ENCODE measurements around the gene USP21. TPM values are rescaled to one million over a fixed set of nuclear protein-coding genes. Genes with fewer than 3 reads are reported as not detected.
"Not testable (repeated sequence)": the region's sequence is repeated elsewhere in the genome, so short reads cannot be mapped to it uniquely, and the experiment has no call there.

The USP21 gene, protein sequence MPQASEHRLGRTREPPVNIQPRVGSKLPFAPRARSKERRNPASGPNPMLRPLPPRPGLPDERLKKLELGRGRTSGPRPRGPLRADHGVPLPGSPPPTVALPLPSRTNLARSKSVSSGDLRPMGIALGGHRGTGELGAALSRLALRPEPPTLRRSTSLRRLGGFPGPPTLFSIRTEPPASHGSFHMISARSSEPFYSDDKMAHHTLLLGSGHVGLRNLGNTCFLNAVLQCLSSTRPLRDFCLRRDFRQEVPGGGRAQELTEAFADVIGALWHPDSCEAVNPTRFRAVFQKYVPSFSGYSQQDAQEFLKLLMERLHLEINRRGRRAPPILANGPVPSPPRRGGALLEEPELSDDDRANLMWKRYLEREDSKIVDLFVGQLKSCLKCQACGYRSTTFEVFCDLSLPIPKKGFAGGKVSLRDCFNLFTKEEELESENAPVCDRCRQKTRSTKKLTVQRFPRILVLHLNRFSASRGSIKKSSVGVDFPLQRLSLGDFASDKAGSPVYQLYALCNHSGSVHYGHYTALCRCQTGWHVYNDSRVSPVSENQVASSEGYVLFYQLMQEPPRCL
- polyA plus RNA-seq (2013, experiment 1 of 4): 60.5 TPM
- 40.9 TPM for polyA plus RNA-seq (2013, experiment 2 of 4)
- 41.3 TPM for polyA plus RNA-seq (2013, experiment 3 of 4)
- 44.3 TPM for polyA plus RNA-seq (2013, experiment 4 of 4)

DNA sequence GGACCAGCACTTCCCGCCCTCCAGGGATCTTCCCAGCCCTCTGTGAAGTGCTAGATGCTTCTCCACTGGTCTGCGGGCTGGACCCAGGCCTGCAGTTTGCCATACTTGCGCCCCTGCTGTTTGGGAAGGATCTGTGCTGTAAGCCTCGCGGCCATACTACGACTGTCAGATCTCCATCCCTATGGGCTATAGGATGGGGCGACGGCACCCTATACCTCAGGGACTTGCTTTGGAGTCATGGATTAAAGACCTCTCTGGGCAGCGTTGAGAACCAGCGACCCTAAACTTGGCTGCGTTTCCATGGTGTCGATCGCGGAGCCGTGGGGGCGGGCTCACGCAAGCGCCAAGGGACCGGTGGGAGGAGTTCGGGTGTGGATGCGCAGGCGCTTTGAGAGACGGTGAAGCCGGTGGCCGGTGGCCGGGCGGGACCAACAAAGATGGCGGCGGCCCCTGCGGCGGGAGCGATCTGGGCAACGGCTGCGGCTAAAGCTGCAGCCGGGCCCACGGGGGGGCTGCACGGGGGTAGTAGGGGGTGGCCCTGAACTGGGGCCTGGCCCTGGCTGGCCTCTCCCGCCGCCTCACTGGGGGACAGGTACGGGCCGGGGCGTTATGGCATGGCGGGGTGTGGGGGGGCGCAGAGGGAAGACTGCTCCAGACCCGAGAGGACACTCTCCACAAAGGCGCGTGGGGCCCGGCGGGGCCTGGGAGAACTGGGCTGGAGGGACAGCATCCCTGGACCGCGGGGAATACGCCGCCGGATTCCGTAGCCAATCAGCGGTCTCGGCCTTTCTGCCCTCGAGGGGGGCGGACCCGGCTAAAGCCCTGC lies at the start of gene USP21:
USP21 (plus strand) TSS at position 414 of the 826 bp plus-strand sequence. CDS start 1,141 bp downstream, outside the sequence.
- Histone ChIP-seq H3K27ac (ENCODE audit: insufficient read depth, low read depth, low read length, poor library complexity, severe bottlenecking) (peak within 1 kb of the TSS; percentile 75), H3K36me3 (ENCODE audit: control insufficient read depth, insufficient read depth, low read length) (peaks cover 28% of the 10 kb centered on the region), H3K27me3 (ENCODE audit: control insufficient read depth, insufficient read depth, low read length, poor library complexity, severe bottlenecking) (no peaks in the 10 kb centered on the region), H3K4me3 (ENCODE audit: insufficient read depth, low read depth, low read length) (peak within 1 kb of the TSS; percentile 84), H3K9me3 (ENCODE audit: control insufficient read depth, low read length) (no peaks in the 10 kb centered on the region), H3K4me1 (ENCODE audit: control insufficient read depth, insufficient read depth, low read length) (no peaks in the 10 kb centered on the region)
- WGBS, 2 experiments: 1 to 3% methylated on average over 60 of the region's 60 CpGs

DNA sequence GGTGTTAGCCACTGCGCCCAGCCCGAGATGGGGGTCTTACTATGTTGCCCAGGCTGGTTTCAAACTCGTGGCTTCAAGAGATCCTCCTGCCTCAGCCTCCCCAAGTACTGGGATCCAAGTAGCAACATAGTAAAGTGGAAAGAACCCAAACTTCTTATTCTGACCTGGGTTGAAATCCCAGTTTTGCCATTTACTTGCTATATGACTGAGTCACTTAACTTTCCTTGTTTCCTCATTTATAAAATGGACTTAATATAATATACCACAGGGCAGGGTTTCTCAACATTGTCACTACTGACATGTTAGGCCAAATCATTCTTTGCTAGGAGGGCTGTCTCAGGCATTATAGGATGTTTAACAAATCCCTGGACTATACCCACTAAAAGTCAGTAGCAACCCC lies 48.2 kb upstream of the USP21 start:
- Histone ChIP-seq H3K27ac (ENCODE audit: insufficient read depth, low read depth, low read length, poor library complexity, severe bottlenecking) (no peak overlapping the region), H3K4me3 (ENCODE audit: insufficient read depth, low read depth, low read length) (no peak overlapping the region), H3K27me3 (ENCODE audit: control insufficient read depth, insufficient read depth, low read length, poor library complexity, severe bottlenecking) (no peaks in the 10 kb centered on the region), H3K9me3 (ENCODE audit: control insufficient read depth, low read length) (no peaks in the 10 kb centered on the region), H3K4me1 (ENCODE audit: control insufficient read depth, insufficient read depth, low read length) (no peaks in the 10 kb centered on the region), H3K36me3 (ENCODE audit: control insufficient read depth, insufficient read depth, low read length) (no peaks in the 10 kb centered on the region)
- WGBS, 2 experiments: 94 to 96% methylated on average over 3 of the region's 3 CpGs

DNA sequence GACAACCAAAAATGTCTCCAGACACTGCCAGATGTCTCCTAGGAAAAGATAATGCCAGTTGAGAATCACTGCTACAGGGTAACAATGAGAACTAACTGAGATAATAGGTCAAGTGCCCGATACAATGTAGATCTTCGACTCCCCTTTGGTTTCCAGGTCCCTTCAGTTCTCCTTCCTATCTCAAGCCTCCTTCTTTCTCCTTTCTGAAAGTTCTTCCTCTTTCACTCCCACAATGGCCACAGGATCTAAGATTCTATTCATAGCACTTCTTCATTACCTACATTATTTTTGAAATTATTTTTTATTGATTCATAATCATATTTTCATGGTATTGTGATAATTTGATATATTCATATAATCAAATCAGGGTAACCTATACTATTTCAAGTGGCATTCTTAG lies 47.8 kb upstream of the USP21 start:
- Histone ChIP-seq H3K4me3 (ENCODE audit: insufficient read depth, low read depth, low read length) (no peak overlapping the region), H3K27me3 (ENCODE audit: control insufficient read depth, insufficient read depth, low read length, poor library complexity, severe bottlenecking) (no peaks in the 10 kb centered on the region), H3K9me3 (ENCODE audit: control insufficient read depth, low read length) (no peaks in the 10 kb centered on the region), H3K36me3 (ENCODE audit: control insufficient read depth, insufficient read depth, low read length) (no peaks in the 10 kb centered on the region), H3K27ac (ENCODE audit: insufficient read depth, low read depth, low read length, poor library complexity, severe bottlenecking) (no peak overlapping the region), H3K4me1 (ENCODE audit: control insufficient read depth, insufficient read depth, low read length) (no peaks in the 10 kb centered on the region)
- 95 to 96% methylated on average over 2 of the region's 2 CpGs for WGBS, 2 experiments

DNA sequence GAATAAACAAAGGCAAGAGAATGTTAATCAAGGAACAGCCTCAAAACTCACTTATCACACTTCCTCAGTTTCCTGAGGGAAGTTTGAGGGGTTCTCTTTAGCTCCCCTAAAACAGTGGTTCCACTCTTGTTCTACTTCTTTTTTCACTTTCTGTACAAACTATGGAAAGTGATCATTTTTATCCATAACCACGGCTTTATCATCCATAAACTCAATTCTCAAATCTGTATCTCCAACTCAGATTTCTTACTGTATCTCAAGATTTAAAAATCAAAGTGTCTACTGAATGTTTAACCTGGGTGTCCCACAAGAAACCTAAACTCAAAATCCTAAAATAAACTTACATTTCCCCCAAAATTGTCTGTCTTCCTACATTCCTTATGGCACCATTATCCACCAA lies 45.4 kb upstream of the USP21 start:
- H3K9me3 ChIP-seq (ENCODE audit: control insufficient read depth, low read length): no peaks in the 10 kb centered on the region
- H3K36me3 ChIP-seq (ENCODE audit: control insufficient read depth, insufficient read depth, low read length): no peaks in the 10 kb centered on the region
- H3K4me1 ChIP-seq (ENCODE audit: control insufficient read depth, insufficient read depth, low read length): peaks cover 5% of the 10 kb centered on the region
- no peak overlapping the region for H3K27ac ChIP-seq (ENCODE audit: insufficient read depth, low read depth, low read length, poor library complexity, severe bottlenecking)
- 79 to 93% methylated on average over 1 of the region's 1 CpG for WGBS, 2 experiments
- no peak overlapping the region for H3K4me3 ChIP-seq (ENCODE audit: insufficient read depth, low read depth, low read length)
- H3K27me3 ChIP-seq (ENCODE audit: control insufficient read depth, insufficient read depth, low read length, poor library complexity, severe bottlenecking): no peaks in the 10 kb centered on the region

DNA sequence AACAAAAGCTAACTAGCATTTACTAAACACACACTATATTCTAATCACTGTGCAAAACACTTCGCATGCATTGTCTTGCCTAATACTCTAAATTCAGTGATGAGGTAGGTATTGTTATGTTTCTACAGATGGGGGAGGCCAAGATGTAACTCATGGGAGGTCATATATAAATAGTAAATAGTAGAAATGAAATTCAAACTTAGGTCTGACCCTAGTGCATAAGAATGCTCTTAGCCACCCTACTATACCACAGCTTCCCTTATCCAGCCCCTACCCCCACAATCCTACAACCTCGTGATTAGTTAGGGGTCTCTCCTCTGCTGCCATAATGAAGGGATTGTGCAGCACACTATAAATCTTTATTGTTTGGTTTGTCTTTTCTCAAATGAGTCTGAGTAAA lies 44.7 kb upstream of the USP21 start:
- Histone ChIP-seq H3K4me1 (ENCODE audit: control insufficient read depth, insufficient read depth, low read length) (peaks cover 12% of the 10 kb centered on the region), H3K9me3 (ENCODE audit: control insufficient read depth, low read length) (no peaks in the 10 kb centered on the region), H3K4me3 (ENCODE audit: insufficient read depth, low read depth, low read length) (no peak overlapping the region), H3K27me3 (ENCODE audit: control insufficient read depth, insufficient read depth, low read length, poor library complexity, severe bottlenecking) (no peaks in the 10 kb centered on the region), H3K27ac (ENCODE audit: insufficient read depth, low read depth, low read length, poor library complexity, severe bottlenecking) (no peak overlapping the region), H3K36me3 (ENCODE audit: control insufficient read depth, insufficient read depth, low read length) (no peaks in the 10 kb centered on the region)
- 81 to 100% methylated on average over 1 to 2 of the region's 2 CpGs for WGBS, 2 experiments

DNA sequence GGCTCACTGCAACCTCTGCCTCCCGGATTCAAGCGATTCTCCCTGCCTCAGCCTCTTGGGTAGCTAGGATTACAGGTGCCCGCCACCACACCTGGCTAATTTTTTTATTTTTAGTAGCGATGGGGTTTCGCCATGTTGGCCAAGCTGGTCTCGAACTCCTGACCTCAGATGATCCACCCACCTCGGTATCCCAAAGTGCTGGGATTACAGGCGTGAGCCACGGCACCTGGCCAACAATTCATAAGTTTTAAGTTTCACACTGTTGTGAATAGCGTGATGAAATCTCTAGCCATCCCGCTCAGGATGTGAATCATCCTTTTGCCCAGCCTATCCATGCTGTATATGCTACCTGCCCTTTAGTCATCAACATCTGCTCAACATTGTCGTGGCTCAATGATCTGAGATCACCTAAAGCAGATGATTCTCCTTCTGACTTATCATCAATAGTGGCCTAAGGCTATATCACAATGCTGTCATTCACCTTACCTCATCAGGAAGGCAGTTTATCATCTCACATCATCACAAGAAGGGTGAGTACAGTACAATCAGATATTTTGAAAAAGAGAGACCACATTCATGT lies 44.1 kb upstream of the USP21 start:
- Histone ChIP-seq H3K4me3 (ENCODE audit: insufficient read depth, low read depth, low read length) (no peak overlapping the region), H3K27ac (ENCODE audit: insufficient read depth, low read depth, low read length, poor library complexity, severe bottlenecking) (no peak overlapping the region), H3K9me3 (ENCODE audit: control insufficient read depth, low read length) (no peaks in the 10 kb centered on the region), H3K27me3 (ENCODE audit: control insufficient read depth, insufficient read depth, low read length, poor library complexity, severe bottlenecking) (no peaks in the 10 kb centered on the region), H3K4me1 (ENCODE audit: control insufficient read depth, insufficient read depth, low read length) (peaks cover 12% of the 10 kb centered on the region), H3K36me3 (ENCODE audit: control insufficient read depth, insufficient read depth, low read length) (peaks cover 4% of the 10 kb centered on the region)
- 94% methylated on average over 12 of the region's 12 CpGs for WGBS, 2 experiments

DNA sequence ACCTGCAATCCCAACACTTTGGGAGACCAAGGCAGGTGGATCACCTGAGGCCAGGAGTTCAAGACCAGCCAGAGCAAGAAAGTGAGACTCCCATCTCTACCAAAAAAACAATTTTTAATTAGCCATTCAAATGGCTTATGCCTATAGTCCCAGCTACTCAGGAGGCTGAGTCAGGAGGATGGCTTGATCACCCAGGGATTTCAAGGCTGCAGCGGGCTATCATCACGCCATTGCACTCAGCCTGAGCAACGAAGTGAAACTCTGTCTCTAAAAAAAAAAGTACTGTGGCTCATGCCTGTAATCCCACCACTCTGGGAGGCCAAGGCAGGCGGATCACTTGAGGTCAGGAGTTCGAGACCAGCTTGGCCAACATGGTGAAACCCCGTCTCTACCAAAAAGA lies 43.3 kb upstream of the USP21 start:
- H3K27me3 ChIP-seq (ENCODE audit: control insufficient read depth, insufficient read depth, low read length, poor library complexity, severe bottlenecking); H3K27ac ChIP-seq (ENCODE audit: insufficient read depth, low read depth, low read length, poor library complexity, severe bottlenecking); H3K9me3 ChIP-seq (ENCODE audit: control insufficient read depth, low read length); H3K4me3 ChIP-seq (ENCODE audit: insufficient read depth, low read depth, low read length): not testable (repeated sequence)
- peaks cover 12% of the 10 kb centered on the region for H3K4me1 ChIP-seq (ENCODE audit: control insufficient read depth, insufficient read depth, low read length)
- H3K36me3 ChIP-seq (ENCODE audit: control insufficient read depth, insufficient read depth, low read length): peaks cover 11% of the 10 kb centered on the region
- 91 to 95% methylated on average over 6 of the region's 6 CpGs for WGBS, 2 experiments

DNA sequence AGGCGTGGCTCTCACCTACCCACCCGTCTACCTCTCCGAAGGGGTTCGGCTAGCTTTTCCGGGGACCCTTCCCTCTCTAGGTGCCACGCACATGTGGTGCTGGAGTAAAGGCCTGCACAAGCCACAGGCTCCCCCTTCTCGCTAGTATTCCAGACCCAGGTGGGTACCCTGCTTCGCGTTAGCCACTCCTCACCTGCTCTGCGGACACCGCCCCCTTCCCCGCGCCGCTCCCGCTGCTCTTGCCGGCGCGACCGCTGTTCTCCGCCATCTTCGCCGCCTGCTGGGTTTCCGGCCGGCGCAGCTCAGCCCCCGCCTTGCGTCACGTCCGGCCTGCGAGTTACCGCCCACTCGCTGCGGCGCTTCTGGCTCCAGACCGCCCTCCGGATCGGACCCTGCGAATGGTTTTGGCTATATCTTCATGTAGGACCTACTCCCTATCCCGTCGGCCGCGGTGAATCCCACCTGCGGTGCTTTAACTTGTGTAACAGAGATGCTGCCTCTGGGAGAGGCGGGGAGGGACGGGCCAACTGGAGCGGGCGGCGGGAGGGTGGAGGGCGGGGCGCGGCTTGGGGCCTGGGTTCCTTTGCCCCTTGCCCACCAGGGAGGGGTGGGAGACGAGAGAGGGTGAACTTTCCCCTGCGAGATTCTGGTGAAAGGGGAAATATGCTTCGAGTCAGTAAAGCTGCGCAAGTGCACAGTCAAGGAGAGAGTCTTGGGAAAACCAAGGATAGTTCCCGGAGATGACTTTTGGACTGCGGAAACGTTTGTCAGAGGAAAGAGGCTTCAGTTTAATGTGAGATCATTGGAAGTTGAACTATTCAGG lies 41.3 kb upstream of the USP21 start, which contains the start of the genes NIT1 and PFDN2:
NIT1 (plus strand) TSS at position 347 of the 823 bp plus-strand sequence; CDS start at position 419, 72 bp downstream.
PFDN2 (minus strand) TSS at position 279 of the 823 bp plus-strand sequence; CDS start at position 268, 11 bp downstream.
- H3K27me3 ChIP-seq (ENCODE audit: control insufficient read depth, insufficient read depth, low read length, poor library complexity, severe bottlenecking): no peaks in the 10 kb centered on the region
- no peaks in the 10 kb centered on the region for H3K9me3 ChIP-seq (ENCODE audit: control insufficient read depth, low read length)
- 0% methylated on average over 58 of the region's 58 CpGs for WGBS, 2 experiments
- peak within 1 kb of the TSS; percentile 81 for H3K4me3 ChIP-seq (ENCODE audit: insufficient read depth, low read depth, low read length)
- peaks cover 31% of the 10 kb centered on the region for H3K36me3 ChIP-seq (ENCODE audit: control insufficient read depth, insufficient read depth, low read length)
- H3K4me1 ChIP-seq (ENCODE audit: control insufficient read depth, insufficient read depth, low read length): peaks cover 12% of the 10 kb centered on the region
- H3K27ac ChIP-seq (ENCODE audit: insufficient read depth, low read depth, low read length, poor library complexity, severe bottlenecking): peak within 1 kb of the TSS; percentile 79
